H1 (cell line): ENCODE data around the gene AFAP1L2. TPM values are rescaled to one million over a fixed set of nuclear protein-coding genes. Genes with fewer than 3 reads are reported as not detected.

Experiments used
- CTCF ChIA-PET: fragments of 300-600 bp; sonication (Branson Sonifier 250); formaldehyde crosslinking; loops from one replicate; lab custom pipeline; 2021; ENCODE audit not compliant: partially characterized antibody; lab: Charles Lee
- POLR2A ChIA-PET: fragments of 300-600 bp; sonication (Branson Sonifier 250); formaldehyde crosslinking; loops from one replicate; lab custom pipeline; 2021; ENCODE audit warnings: inconsistent platforms; ENCODE audit not compliant: partially characterized antibody; lab: Charles Lee
- DNase-seq, 2 experiments: peaks; one replicate each; pipeline versions ENCODE4 v3.0.0 to v3.0.0-alpha.2; 2010 to 2022; ENCODE audit warnings: low spot score in 2 of 2, low read depth in 1 of 2, mixed read lengths in 1 of 2
- FAIRE-seq: peaks from 2 replicates; lab custom pipeline; 2011; peaks lifted over from hg19 to GRCh38; lab: Jason Lieb, UNC
- H2AFZ ChIP-seq: 2 replicates; pipeline ENCODE4 v1.8.1; 2012; ENCODE audit warnings: low read length, inconsistent platforms
- H2AK5ac ChIP-seq: 2 replicates; pipeline ENCODE4 v1.6.1; 2013; ENCODE audit warnings: low read depth, low read length
- H2BK120ac ChIP-seq: replicated peaks from 2 replicates; pipeline ENCODE3; 2013; ENCODE audit warnings: low read depth, low read length, inconsistent platforms
- H2BK12ac ChIP-seq: 2 replicates; pipeline ENCODE4 v1.6.1; 2013; ENCODE audit warnings: low read depth, low read length
- H2BK15ac ChIP-seq: 2 replicates; pipeline ENCODE4 v1.6.1; 2013; ENCODE audit warnings: low read length
- H2BK20ac ChIP-seq: 2 replicates; pipeline ENCODE4 v1.6.1; 2013; ENCODE audit warnings: low read length
- H2BK5ac ChIP-seq: 2 replicates; pipeline ENCODE4 v1.6.1; 2013; ENCODE audit warnings: low read depth, low read length
- H3K14ac ChIP-seq: 2 replicates; pipeline ENCODE4 v1.6.1; 2013; ENCODE audit warnings: inconsistent platforms; ENCODE audit not compliant: insufficient read length
- H3K18ac ChIP-seq: 2 replicates; pipeline ENCODE4 v1.6.1; 2013; ENCODE audit warnings: low read length; ENCODE audit errors: extremely low read depth
- H3K23ac ChIP-seq: 2 replicates; pipeline ENCODE4 v1.6.1; 2013; ENCODE audit warnings: inconsistent platforms; ENCODE audit not compliant: insufficient read length
- H3K23me2 ChIP-seq: 2 replicates; pipeline ENCODE4 v1.6.1; 2013; ENCODE audit warnings: low read depth, low read length
- H3K27ac ChIP-seq: 2 replicates; pipeline ENCODE4 v1.6.1; 2011; ENCODE audit warnings: low read depth, low read length, inconsistent platforms
- H3K27me3 ChIP-seq, 4 experiments: replicated peaks in 1 of 4; 1 replicate in 1 of 4; 2 replicates in 3 of 4; pipeline versions ENCODE4 v1.6.1 to v1.8.1; 2011 to 2013; ENCODE audit warnings: low read length in 3 of 4, mild to moderate bottlenecking in 3 of 4, inconsistent platforms in 2 of 4, mixed read lengths in 2 of 4, moderate library complexity in 1 of 4; ENCODE audit not compliant: control insufficient read depth in 3 of 4, insufficient read depth in 3 of 4; ENCODE audit errors: extremely low read depth in 1 of 4
- H3K36me3 ChIP-seq, 4 experiments: 2 replicates each; pipeline versions ENCODE4 v1.6.1 to v1.8.1; 2011 to 2013; ENCODE audit warnings: mild to moderate bottlenecking in 4 of 4, low read length in 3 of 4, moderate library complexity in 2 of 4, control low read depth in 1 of 4, inconsistent platforms in 1 of 4; ENCODE audit not compliant: insufficient read depth in 4 of 4, control insufficient read depth in 2 of 4
- H3K4ac ChIP-seq: replicated peaks from 2 replicates; pipeline ENCODE3; 2013; ENCODE audit warnings: low read length, low read depth, mixed read lengths, inconsistent platforms; ENCODE audit not compliant: insufficient read length
- H3K4me1 ChIP-seq, 4 experiments: replicated peaks in 1 of 4; 1 replicate in 1 of 4; 2 replicates in 3 of 4; pipeline versions ENCODE4 v1.6.1 to v1.8.1; 2011 to 2013; ENCODE audit warnings: low read length in 3 of 4, inconsistent platforms in 2 of 4, mixed read lengths in 1 of 4; ENCODE audit not compliant: insufficient read depth in 4 of 4, control insufficient read depth in 3 of 4
- H3K4me2 ChIP-seq, 2 experiments: 2 replicates each; pipeline versions ENCODE4 v1.6.1 to v1.8.1; 2011 to 2013; ENCODE audit warnings: low read depth in 2 of 2, low read length in 2 of 2, control low read depth in 1 of 2, inconsistent platforms in 1 of 2, mild to moderate bottlenecking in 1 of 2; ENCODE audit not compliant: insufficient read depth in 1 of 2
- H3K4me3 ChIP-seq, 4 experiments: fragments of 200-600, 300-600 bp in 1 of 4; sonication (generic), shearing (Covaris generic), sonication (Bioruptor Twin) in 1 of 4; 2 replicates each; pipeline versions ENCODE4 v1.5.1 to v1.8.1; 2011 to 2016; ENCODE audit warnings: low read length in 4 of 4, low read depth in 3 of 4, control low read depth in 2 of 4, inconsistent platforms in 2 of 4, mild to moderate bottlenecking in 2 of 4, mixed read lengths in 1 of 4, moderate library complexity in 1 of 4; ENCODE audit not compliant: insufficient read depth in 2 of 4; ENCODE audit errors: extremely low read depth in 1 of 4
- H3K56ac ChIP-seq: replicated peaks from 2 replicates; pipeline ENCODE3; 2013; ENCODE audit warnings: low read depth, mild to moderate bottlenecking, mixed read lengths, low read length, inconsistent platforms; ENCODE audit not compliant: insufficient read length
- H3K79me1 ChIP-seq: 2 replicates; pipeline ENCODE4 v1.6.1; 2013; ENCODE audit warnings: low read depth, low read length, control low read depth
- H3K79me2 ChIP-seq, 2 experiments: 2 replicates each; pipeline versions ENCODE4 v1.6.1 to v1.8.1; 2012 to 2013; ENCODE audit warnings: low read length in 2 of 2, mild to moderate bottlenecking in 2 of 2, inconsistent platforms in 1 of 2; ENCODE audit not compliant: insufficient read depth in 2 of 2, control insufficient read depth in 1 of 2
- H3K9ac ChIP-seq, 4 experiments: replicated peaks in 1 of 4; 1 replicate in 1 of 4; 2 replicates in 3 of 4; pipeline versions ENCODE4 v1.6.1 to v1.8.1; 2011 to 2013; ENCODE audit warnings: low read depth in 3 of 4, low read length in 3 of 4, control low read depth in 2 of 4, mild to moderate bottlenecking in 2 of 4, moderate library complexity in 2 of 4, inconsistent platforms in 1 of 4; ENCODE audit errors: extremely low read depth in 1 of 4
- H3K9me3 ChIP-seq, 2 experiments: 2 replicates each; pipeline versions ENCODE4 v1.6.1 to v1.8.1; 2012 to 2013; ENCODE audit warnings: mild to moderate bottlenecking in 2 of 2, moderate library complexity in 2 of 2, control low read depth in 1 of 2, inconsistent platforms in 1 of 2, low read depth in 1 of 2, low read length in 1 of 2, mixed read lengths in 1 of 2; ENCODE audit not compliant: insufficient read depth in 2 of 2
- H4K20me1 ChIP-seq, 2 experiments: replicated peaks in 1 of 2; 2 replicates each; pipeline versions ENCODE3 to v1.8.1; 2011 to 2013; ENCODE audit warnings: inconsistent platforms in 2 of 2, low read length in 2 of 2, mild to moderate bottlenecking in 1 of 2; ENCODE audit not compliant: insufficient read depth in 2 of 2, control insufficient read depth in 1 of 2
- H4K5ac ChIP-seq: 2 replicates; pipeline ENCODE4 v1.6.1; 2013; ENCODE audit warnings: low read length, low read depth, mixed read lengths, inconsistent platforms; ENCODE audit not compliant: insufficient read length
- H4K8ac ChIP-seq: 2 replicates; pipeline ENCODE4 v1.8.0; 2013; ENCODE audit warnings: mild to moderate bottlenecking, moderate library complexity, low read length, inconsistent platforms; ENCODE audit not compliant: insufficient read depth; ENCODE audit errors: extremely low read depth
- H4K91ac ChIP-seq: replicated peaks from 2 replicates; pipeline ENCODE3; 2013; ENCODE audit warnings: low read length, mixed read lengths, inconsistent platforms; ENCODE audit not compliant: insufficient read length
- WGBS, 2 experiments: shearing (Covaris generic) in 1 of 2; methylation state at CpG; one replicate each; pipeline versions ENCODE4 v1.1.6 to v1.1.7; 2013 to 2015; ENCODE audit warnings: low lambda C conversion rate in 2 of 2, mixed read lengths in 2 of 2, inconsistent platforms in 1 of 2, low coverage in 1 of 2, missing lambda C conversion rate in 1 of 2; ENCODE audit not compliant: insufficient replicate concordance in 2 of 2, insufficient coverage in 1 of 2, insufficient read length in 1 of 2; ENCODE audit errors: extremely low coverage in 1 of 2, missing lambda C conversion rate in 1 of 2; 5-methylcytosine and 5-hydroxymethylcytosine counted together
- polyA plus RNA-seq, 7 experiments: library from polyadenylated mRNA; depleted of rRNA in 3 of 7; stranded (reverse) in 5 of 7; unstranded in 2 of 7; fragments of >200 nt in 5 of 7; fragments of 200-250 nt in 2 of 7; gene quantifications; 1 replicate in 5 of 7; 2 replicates in 1 of 7; 4 replicates in 1 of 7; pipeline versions ENCODE4 v1.2.1 to v1.2.3, GENCODE V29; 2011 to 2013; ENCODE audit warnings: missing spikeins in 2 of 7, mixed read lengths in 2 of 7
- total RNA-seq: library from RNA; stranded (reverse); fragmentation: NEBNext Ultra II Directional; extraction: Animal tissue kit (Norgen Biotek cat#: 25700); gene quantifications from 2 replicates; pipeline ENCODE4 v1.2.1, GENCODE V29; 2021

AFAP1L2 gene
- total and polyA plus RNA-seq, 2 of the 8 experiments (the other 6 are each of a cell fraction or from before 2014, with no cell fraction given), result 3.9 to 6.4 TPM

- Histone ChIP-seq H3K79me2 (no peaks in the 10 kb centered on the region), H3K9ac (no peak overlapping the region)
- no peak for FAIRE-seq
Measured at GRCh38 chr10:114295393-114295792, 108.9 kb downstream of the AFAP1L2 start.

More at GRCh38 chr10:114295393-114295792, 108.9 kb downstream of the AFAP1L2 start:
- Histone ChIP-seq H3K4me1 (no peaks in the 10 kb centered on the region), H2BK12ac (no peak overlapping the region), H3K9me3 (peaks cover 6 to 10% of the 10 kb centered on the region in 2 experiments; a peak in 3 of 4 replicates), H2BK20ac (no peak overlapping the region), H2AFZ (no peak overlapping the region), H3K79me1 (no peaks in the 10 kb centered on the region), H3K14ac (no peak overlapping the region), H3K56ac (no peak overlapping the region), H3K27me3 (no peaks in the 10 kb centered on the region), H4K20me1 (no peaks in the 10 kb centered on the region), H3K36me3 (peaks cover 0 to 19% (median 4%) of the 10 kb centered on the region in 4 experiments; a peak in 4 of 8 replicates), H3K4me3 (no peak overlapping the region), H3K4ac (no peak overlapping the region), H2BK5ac (no peak overlapping the region), H2AK5ac (no peak overlapping the region), H3K18ac (no peak overlapping the region), H3K23ac (no peak overlapping the region), H2BK15ac (no peak overlapping the region), H3K23me2 (no peaks in the 10 kb centered on the region), H3K27ac (no peak overlapping the region), H3K4me2 (no peak overlapping the region), H4K8ac (no peak overlapping the region), H4K91ac (no peak overlapping the region), H4K5ac (no peak overlapping the region), H2BK120ac (no peak overlapping the region)
- WGBS, 2 experiments, result 0% methylated on average over 1 of the region's 1 CpG; no CpG with 5 or more reads in 1 of the 2 experiments
- POLR2A ChIA-PET, result no interaction called here
- CTCF ChIA-PET, result interaction anchor here (0.6 kb wide), 1 partner anchor 9 kb away, joined by 3 read pairs; no protein-coding TSS in a partner anchor
- no peak for DNase-seq
